GM12878 (cell line): ENCODE measurements around the gene GSG1L.

Experiments
- BRCA1 ChIP-seq: IDR thresholded peaks from 2 replicates; pipeline ENCODE4 v1.6.1; 2011; ENCODE audit warnings: low read depth, low read length, improper control_type of control experiment
- CTCF ChIP-seq, 3 experiments: IDR thresholded peaks in 2 of 3; conservative IDR thresholded peaks in 1 of 3; 2 replicates each; pipeline ENCODE4 v1.5.1; 2011; ENCODE audit warnings: low read depth in 3 of 3, low read length in 3 of 3, mild to moderate bottlenecking in 3 of 3, control low read depth in 2 of 3, moderate library complexity in 2 of 3, inconsistent platforms in 1 of 3, mixed read lengths in 1 of 3; ENCODE audit not compliant: control insufficient read depth in 2 of 3, insufficient read depth in 1 of 3; ENCODE audit errors: extremely low read depth in 1 of 3
- EP300 ChIP-seq, 2 experiments: fragments of 150-350 bp in 1 of 2; IDR thresholded peaks; 2 replicates each; pipeline ENCODE4 v1.6.1; 2011 to 2012; ENCODE audit warnings: low read depth in 2 of 2, low read length in 2 of 2, borderline replicate concordance in 1 of 2, improper control_type of control experiment in 1 of 2, inconsistent platforms in 1 of 2; ENCODE audit not compliant: control insufficient read depth in 1 of 2
- FOXK2 ChIP-seq: fragments of 450-650 bp; IDR thresholded peaks from 2 replicates; pipeline ENCODE4 v1.6.1; 2017; ENCODE audit warnings: mild to moderate bottlenecking, moderate library complexity
- MYB ChIP-seq: fragments of 150-350 bp; IDR thresholded peaks from 2 replicates; pipeline ENCODE4 v1.6.1; 2014; ENCODE audit warnings: mild to moderate bottlenecking, low read depth, low read length, borderline replicate concordance
- PAX5 ChIP-seq: IDR thresholded peaks from 2 replicates; pipeline ENCODE4 v1.6.1; 2011; ENCODE audit warnings: low read depth, low read length, borderline replicate concordance
- POLR2A ChIP-seq: IDR thresholded peaks from 2 replicates; pipeline ENCODE4 v1.6.1; 2011; ENCODE audit warnings: low read depth, mild to moderate bottlenecking, low read length
- REST ChIP-seq: IDR thresholded peaks from 2 replicates; pipeline ENCODE4 v1.6.1; 2012; ENCODE audit warnings: mild to moderate bottlenecking, low read depth, low read length
- TAF1 ChIP-seq: IDR thresholded peaks from 2 replicates; pipeline ENCODE4 v1.6.1; 2011; ENCODE audit warnings: mild to moderate bottlenecking, low read depth, low read length, borderline replicate concordance
- TCF12 ChIP-seq: IDR thresholded peaks from 2 replicates; pipeline ENCODE4 v1.6.1; 2011; ENCODE audit warnings: low read depth, mild to moderate bottlenecking, low read length

- TF ChIP-seq MYB (no peak), TCF12 (no peak), PAX5 (no peak), CTCF (IDR thresholded peaks at IDR 0.05 in 2 of 3, conservative IDR thresholded peaks at IDR 0.05 in 1 of 3; ENCODE audit: control insufficient read depth in 2 of 3, extremely low read depth in 1 of 3, insufficient read depth in 1 of 3, low read depth in 3 of 3, low read length in 3 of 3) (no peak), BRCA1 (no peak), POLR2A (no peak), EP300 (IDR thresholded peaks at IDR 0.05; ENCODE audit: borderline replicate concordance in 1 of 2, control insufficient read depth in 1 of 2, low read depth in 2 of 2, low read length in 2 of 2) (no peak), TAF1 (no peak), FOXK2 (no peak), REST (no peak)
Measured at GRCh38 chr16:27747946-27748345, 315.6 kb downstream of the GSG1L start.
